GM23338 (cell line): ENCODE data around the gene INPP5A. TPM values are rescaled to one million over a fixed set of nuclear protein-coding genes. Genes with fewer than 3 reads are reported as not detected.

ENCODE experiments used
- ATAC-seq: fragments of 200-7000 bp; cut with Tn5 transposase; 3 replicates; pipeline ENCODE4 v1.9.1; 2020
- DNase-seq: peaks from one replicate; pipeline ENCODE4 v3.0.0-alpha.2; 2015; ENCODE audit warnings: low spot score
- H2AFZ ChIP-seq: fragments of 200-600 bp; sonication (generic); 2 replicates; pipeline ENCODE4 v1.8.0; 2016; ENCODE audit warnings: antibody characterized with exemption, mild to moderate bottlenecking, moderate library complexity
- H3F3A ChIP-seq: fragments of 200-600 bp; sonication (generic); replicated peaks from 2 replicates; pipeline ENCODE4 v1.8.0; 2017; ENCODE audit warnings: antibody characterized with exemption, mixed run types, low read depth
- H3K27ac ChIP-seq: fragments of 200-600 bp; sonication (generic); 2 replicates; pipeline ENCODE4 v1.6.1; 2016; ENCODE audit warnings: low read depth
- H3K27me3 ChIP-seq: fragments of 200-600 bp; sonication (generic); 2 replicates; pipeline ENCODE4 v1.8.0; 2016; ENCODE audit warnings: mild to moderate bottlenecking, mixed run types, moderate library complexity; ENCODE audit not compliant: insufficient read depth
- H3K36me3 ChIP-seq: fragments of 200-600 bp; sonication (generic); 2 replicates; pipeline ENCODE4 v1.8.0; 2016; ENCODE audit warnings: mild to moderate bottlenecking; ENCODE audit not compliant: insufficient read depth
- H3K4me1 ChIP-seq: fragments of 200-600 bp; sonication (generic); 2 replicates; pipeline ENCODE4 v1.8.0; 2016; ENCODE audit warnings: mild to moderate bottlenecking, moderate library complexity; ENCODE audit not compliant: insufficient read depth
- H3K4me2 ChIP-seq: fragments of 200-600 bp; sonication (generic); 2 replicates; pipeline ENCODE4 v1.7.1; 2017; ENCODE audit warnings: mixed run types
- H3K4me3 ChIP-seq: fragments of 200-600 bp; sonication (generic); 2 replicates; pipeline ENCODE4 v1.6.1; 2016; ENCODE audit warnings: mixed run types
- H3K79me2 ChIP-seq: fragments of 200-600 bp; sonication (generic); replicated peaks from 2 replicates; pipeline ENCODE4 v1.8.0; 2017; ENCODE audit warnings: mild to moderate bottlenecking; ENCODE audit not compliant: insufficient read depth
- H3K9me2 ChIP-seq: fragments of 200-600 bp; sonication (generic); 2 replicates; pipeline ENCODE4 v1.8.0; 2017; ENCODE audit not compliant: insufficient read depth
- H4K20me1 ChIP-seq: fragments of 200-600 bp; sonication (generic); replicated peaks from 2 replicates; pipeline ENCODE4 v1.8.0; 2017; ENCODE audit warnings: mild to moderate bottlenecking; ENCODE audit not compliant: insufficient read depth
- H3K27ac Mint-ChIP-seq: 2 replicates; pipeline ENCODE4 v1.8.0; 2020; ENCODE audit warnings: inconsistent platforms, mild to moderate bottlenecking, moderate library complexity, mixed read lengths
- H3K27me3 Mint-ChIP-seq: 3 replicates; pipeline ENCODE4 v1.8.0; 2022; ENCODE audit warnings: low read depth, mild to moderate bottlenecking, moderate library complexity, mixed read lengths, inconsistent platforms; ENCODE audit not compliant: insufficient read depth, poor library complexity
- H3K36me3 Mint-ChIP-seq: 3 replicates; pipeline ENCODE4 v1.8.0; 2021; ENCODE audit warnings: low read depth, mild to moderate bottlenecking, inconsistent platforms, moderate library complexity, mixed read lengths
- H3K4me1 Mint-ChIP-seq: 3 replicates; pipeline ENCODE4 v1.8.0; 2020; ENCODE audit warnings: mild to moderate bottlenecking, inconsistent platforms, mixed read lengths
- H3K4me3 Mint-ChIP-seq: 3 replicates; pipeline ENCODE4 v1.8.0; 2021; ENCODE audit warnings: moderate library complexity, mild to moderate bottlenecking, inconsistent platforms, mixed read lengths
- H3K9me3 Mint-ChIP-seq: 3 replicates; pipeline ENCODE4 v1.8.0; 2020; ENCODE audit warnings: moderate library complexity, mild to moderate bottlenecking, inconsistent platforms, mixed read lengths
- CREB1 ChIP-seq: fragments of 250-450 bp; sonication (Bioruptor Pico); IDR thresholded peaks from 2 replicates; pipeline ENCODE4 v1.5.0; 2020; ENCODE audit warnings: low read depth, mild to moderate bottlenecking, moderate library complexity
- EZH2 ChIP-seq: fragments of 200-600 bp; sonication (generic); IDR thresholded peaks from one replicate; pipeline ENCODE4 v1.8.0; 2017; ENCODE audit warnings: antibody characterized with exemption, mild to moderate bottlenecking, low read depth; ENCODE audit not compliant: unreplicated experiment
- EZH2phosphoT487 ChIP-seq: fragments of 200-600 bp; sonication (generic); IDR thresholded peaks from one replicate; pipeline ENCODE4 v1.8.1; 2018; ENCODE audit warnings: antibody characterized with exemption; ENCODE audit not compliant: unreplicated experiment
- JUNB ChIP-seq: IDR thresholded peaks from one replicate; pipeline ENCODE4 v1.6.1; 2016; ENCODE audit warnings: antibody characterized with exemption; ENCODE audit not compliant: unreplicated experiment
- NANOG ChIP-seq: IDR thresholded peaks from 2 replicates; pipeline ENCODE4 v1.6.1; 2016; ENCODE audit warnings: antibody characterized with exemption, borderline replicate concordance
- POLR2AphosphoS5 ChIP-seq: IDR thresholded peaks from 2 replicates; pipeline ENCODE4 v1.6.1; 2016; ENCODE audit warnings: antibody characterized with exemption, low read depth
- STAT1 ChIP-seq: IDR thresholded peaks from one replicate; pipeline ENCODE4 v1.6.1; 2016; ENCODE audit warnings: antibody characterized with exemption; ENCODE audit not compliant: unreplicated experiment
- ZNF331 ChIP-seq: fragments of 250-450 bp; sonication (Bioruptor Pico); IDR thresholded peaks from 2 replicates; pipeline ENCODE4 v1.5.0; 2020; ENCODE audit warnings: low read depth, mild to moderate bottlenecking, moderate library complexity
- ZNF462 ChIP-seq: fragments of 250-450 bp; sonication (Bioruptor Pico); IDR thresholded peaks from 2 replicates; pipeline ENCODE4 v1.5.0; 2020; ENCODE audit warnings: mild to moderate bottlenecking, moderate library complexity
- polyA plus RNA-seq: library from polyadenylated mRNA; unstranded; fragments of >200 nt; fragmentation: Nextera tagmentation; extraction: Ambion mirVana; gene quantifications from 2 replicates; pipeline ENCODE4 v1.2.1, GENCODE V29; 2016
- total RNA-seq: library from RNA; depleted of rRNA; stranded (reverse); fragments of >200 nt; shearing (Covaris generic); gene quantifications from 2 replicates; pipeline ENCODE4 v1.2.3, GENCODE V29; 2014
- TF ChIP-seq, protein P1 (sequence below), 2 experiments: fragments of 200-600 bp in 1 of 2; sonication (generic) in 1 of 2; conservative IDR thresholded peaks; 2 replicates each; pipeline versions ENCODE4 v1.5.1 to v1.6.1; 2016 to 2017; ENCODE audit warnings: antibody characterized with exemption in 2 of 2, low read depth in 2 of 2, mild to moderate bottlenecking in 2 of 2, moderate library complexity in 1 of 2

The INPP5A gene
- total and polyA plus RNA-seq, 2 experiments from 2014 or later = 5.9 to 40.6 TPM

DNA sequence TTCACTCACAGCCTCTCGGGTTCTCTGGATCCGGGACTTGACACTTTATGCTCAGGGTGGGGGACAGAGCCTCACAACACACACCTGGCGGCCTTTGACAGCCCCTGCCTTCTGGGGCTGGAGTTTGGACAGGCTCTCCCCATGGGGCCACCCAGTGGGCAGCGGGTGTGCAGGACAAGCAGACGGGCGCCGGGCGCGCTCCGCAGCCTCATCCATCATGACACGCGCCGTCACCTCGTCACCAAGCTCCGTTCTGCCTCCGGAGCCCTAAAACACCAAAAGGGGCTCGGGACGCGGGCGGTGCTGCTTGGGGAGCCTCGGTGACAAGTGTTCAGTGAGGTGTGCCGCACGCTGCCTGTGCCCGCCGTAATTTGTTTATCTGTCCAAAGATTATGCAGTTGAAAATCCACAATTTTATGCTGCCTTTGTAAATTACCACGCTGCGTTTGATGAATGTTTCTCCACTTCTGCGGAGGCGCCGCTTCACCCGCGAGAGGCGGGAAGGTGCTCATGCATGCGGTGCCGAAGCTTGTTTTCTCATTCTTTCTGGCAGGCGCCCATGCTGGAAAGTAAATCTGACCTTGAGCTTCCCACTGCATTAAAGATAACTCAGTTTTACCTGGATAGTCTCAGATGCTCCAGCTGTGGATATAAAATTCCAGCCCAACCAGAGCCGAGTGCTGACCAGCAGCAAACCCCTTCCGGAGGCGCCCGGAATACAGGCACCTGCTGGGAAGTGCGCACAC is 242.1 kb downstream of the INPP5A start (continued):
- TF ChIP-seq ZNF462 (no peak), ZNF331 (no peak), POLR2AphosphoS5 (no peak), EZH2phosphoT487 (no peak), CREB1 (no peak), NANOG (no peak), EZH2 (no peak), STAT1 (no peak)

DNA sequence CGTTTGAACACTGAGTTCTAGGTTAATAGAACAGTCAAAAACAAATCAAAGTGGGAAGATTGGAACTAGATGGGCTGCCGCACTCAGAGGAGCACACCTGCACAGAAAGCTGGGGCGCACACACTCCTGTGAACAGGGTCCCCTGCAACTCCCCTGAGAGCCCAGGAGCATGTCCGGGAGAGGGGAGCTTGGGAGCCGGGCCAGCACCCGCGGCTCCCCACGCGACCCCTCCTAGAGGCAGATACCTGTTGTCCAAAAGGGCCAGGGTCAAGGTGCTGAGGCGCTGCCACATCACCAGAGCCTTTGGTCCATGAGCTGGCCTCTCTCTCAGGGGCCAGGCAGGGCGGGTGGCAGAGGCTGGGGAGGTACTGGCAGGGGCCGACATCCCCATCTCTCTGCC is 242.8 kb downstream of the INPP5A start:
- Histone ChIP-seq H3K36me3 (no peaks in the 10 kb centered on the region), H3K4me1 (peaks cover 7% of the 10 kb centered on the region), H3K4me2 (no peak overlapping the region), H2AFZ (no peak overlapping the region), H3K4me3 (no peak overlapping the region), H3K27ac (no peak overlapping the region), H3K27me3 (peaks cover 41% of the 10 kb centered on the region), H3K9me2 (no peaks in the 10 kb centered on the region), H3F3A (no peaks in the 10 kb centered on the region), H3K79me2 (no peaks in the 10 kb centered on the region), H4K20me1 (peaks cover 12% of the 10 kb centered on the region)
- ATAC-seq (no peak), DNase-seq (no peak)
- Mint-ChIP-seq H3K4me1 (peaks cover 19% of the 10 kb centered on the region), H3K4me3 (no peak overlapping the region), H3K9me3 (no peaks in the 10 kb centered on the region), H3K36me3 (peaks cover 3% of the 10 kb centered on the region; the same call in 2 of the 3 replicates), H3K27me3 (peaks cover 49% of the 10 kb centered on the region), H3K27ac (no peak overlapping the region)
- no peak for TF ChIP-seq STAT1
- TF ChIP-seq EZH2phosphoT487 = no peak
- no peak for TF ChIP-seq CREB1
- TF ChIP-seq EZH2 = no peak
- TF ChIP-seq, protein P1, sequence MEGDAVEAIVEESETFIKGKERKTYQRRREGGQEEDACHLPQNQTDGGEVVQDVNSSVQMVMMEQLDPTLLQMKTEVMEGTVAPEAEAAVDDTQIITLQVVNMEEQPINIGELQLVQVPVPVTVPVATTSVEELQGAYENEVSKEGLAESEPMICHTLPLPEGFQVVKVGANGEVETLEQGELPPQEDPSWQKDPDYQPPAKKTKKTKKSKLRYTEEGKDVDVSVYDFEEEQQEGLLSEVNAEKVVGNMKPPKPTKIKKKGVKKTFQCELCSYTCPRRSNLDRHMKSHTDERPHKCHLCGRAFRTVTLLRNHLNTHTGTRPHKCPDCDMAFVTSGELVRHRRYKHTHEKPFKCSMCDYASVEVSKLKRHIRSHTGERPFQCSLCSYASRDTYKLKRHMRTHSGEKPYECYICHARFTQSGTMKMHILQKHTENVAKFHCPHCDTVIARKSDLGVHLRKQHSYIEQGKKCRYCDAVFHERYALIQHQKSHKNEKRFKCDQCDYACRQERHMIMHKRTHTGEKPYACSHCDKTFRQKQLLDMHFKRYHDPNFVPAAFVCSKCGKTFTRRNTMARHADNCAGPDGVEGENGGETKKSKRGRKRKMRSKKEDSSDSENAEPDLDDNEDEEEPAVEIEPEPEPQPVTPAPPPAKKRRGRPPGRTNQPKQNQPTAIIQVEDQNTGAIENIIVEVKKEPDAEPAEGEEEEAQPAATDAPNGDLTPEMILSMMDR (conservative IDR thresholded peaks at IDR 0.05; ENCODE audit: low read depth in 2 of 2) = no peak
- no peak for TF ChIP-seq JUNB
- no peak for TF ChIP-seq ZNF331
